Measurements from ENCODE around the gene SMIM45.
A peak's percentile ranks its signal among the peaks of the same experiment; 100 is the strongest.

Gene SMIM45

GRCh38 chr22:41975299-41976069, 23.5 kb downstream of the SMIM45 start:
- Mint-ChIP-seq H3K9me3 (no peaks in the 10 kb centered on the region), H3K27me3 (peaks cover 47% of the 10 kb centered on the region), H3K4me3 (peak overlapping the region; percentile 60), H3K4me1 (peaks cover 12% of the 10 kb centered on the region), H3K27ac (no peak overlapping the region), H3K36me3 (ENCODE audit: low read depth) (no peaks in the 10 kb centered on the region)
- intact Hi-C loops (cut with micrococcal nuclease) = no loop called here
- POLR2A ChIA-PET = interaction anchor here (0.5 to 1.6 kb wide), 4 partner anchors 23 to 104 kb away, joined by 3 to 6 read pairs (median 4); partner anchors contain the start of genes SMDT1 and WBP2NL
- ATAC-seq (ENCODE audit: low read depth) = no peak
- TF ChIP-seq CTCF (IDR thresholded peaks at IDR 0.05) = no peak
- DNase-seq = no peak
- CTCF ChIA-PET = no interaction called here

- H3K9me3 Mint-ChIP-seq = no peaks in the 10 kb centered on the region
- no peak overlapping the region for H3K27ac Mint-ChIP-seq
- POLR2A ChIA-PET = interaction anchor here (0.8 to 1.6 kb wide), 2 partner anchors 22 to 103 kb away, joined by 3 to 6 read pairs; partner anchors contain the start of genes SMDT1 and WBP2NL
- no peak for TF ChIP-seq CTCF (IDR thresholded peaks at IDR 0.05)
- peak overlapping the region; percentile 49 for H3K4me3 Mint-ChIP-seq
- peaks cover 44% of the 10 kb centered on the region for H3K27me3 Mint-ChIP-seq
- H3K36me3 Mint-ChIP-seq (ENCODE audit: low read depth) = no peaks in the 10 kb centered on the region
- H3K4me1 Mint-ChIP-seq = peaks cover 12% of the 10 kb centered on the region
- ATAC-seq (ENCODE audit: low read depth) (peak; percentile 75), DNase-seq (peak; percentile 60)
- CTCF ChIA-PET = no interaction called here
- intact Hi-C loops (cut with micrococcal nuclease) = no loop called here
Measured at GRCh38 chr22:41976070-41976901, 24.3 kb downstream of the SMIM45 start.

- Mint-ChIP-seq H3K9me3 (no peaks in the 10 kb centered on the region), H3K4me1 (peaks cover 12% of the 10 kb centered on the region), H3K36me3 (ENCODE audit: low read depth) (no peaks in the 10 kb centered on the region), H3K27ac (no peak overlapping the region), H3K27me3 (peaks cover 40% of the 10 kb centered on the region), H3K4me3 (peak overlapping the region; percentile 57)
- CTCF ChIA-PET = no interaction called here
- intact Hi-C loops (cut with micrococcal nuclease) = no loop called here
- no peak for DNase-seq
- peak; percentile 18 for ATAC-seq (ENCODE audit: low read depth)
- POLR2A ChIA-PET = interaction anchor here (0.6 to 1.5 kb wide), 3 partner anchors 93 to 156 kb away, joined by 3 to 5 read pairs (median 3); partner anchors contain the start of genes NAGA and SMDT1
- TF ChIP-seq CTCF (IDR thresholded peaks at IDR 0.05) = no peak
Measured at GRCh38 chr22:41976961-41977566, 25.1 kb downstream of the SMIM45 start.

GRCh38 chr22:41978732-41979131, 26.8 kb downstream of the SMIM45 start:
- POLR2A ChIA-PET = no interaction called here
- Mint-ChIP-seq H3K4me1 (peaks cover 12% of the 10 kb centered on the region), H3K9me3 (no peaks in the 10 kb centered on the region), H3K36me3 (ENCODE audit: low read depth) (no peaks in the 10 kb centered on the region), H3K27ac (no peak overlapping the region), H3K4me3 (no peak overlapping the region), H3K27me3 (peaks cover 32% of the 10 kb centered on the region)
- no peak for TF ChIP-seq CTCF (IDR thresholded peaks at IDR 0.05)
- CTCF ChIA-PET = no interaction called here
- DNase-seq (no peak), ATAC-seq (ENCODE audit: low read depth) (no peak)
- intact Hi-C loops (cut with micrococcal nuclease) = no loop called here
